Dedifferentiated amniotic fluid mesenchymal stem cell (primary cell): ENCODE data around the gene ACAN.
A peak's percentile ranks its signal among the peaks of the same experiment; 100 is the strongest.

Experiments
- DNase-seq: peaks from one replicate; pipeline ENCODE4 v3.0.0-alpha.2; 2016; ENCODE audit errors: extremely low spot score

Gene ACAN

DNA sequence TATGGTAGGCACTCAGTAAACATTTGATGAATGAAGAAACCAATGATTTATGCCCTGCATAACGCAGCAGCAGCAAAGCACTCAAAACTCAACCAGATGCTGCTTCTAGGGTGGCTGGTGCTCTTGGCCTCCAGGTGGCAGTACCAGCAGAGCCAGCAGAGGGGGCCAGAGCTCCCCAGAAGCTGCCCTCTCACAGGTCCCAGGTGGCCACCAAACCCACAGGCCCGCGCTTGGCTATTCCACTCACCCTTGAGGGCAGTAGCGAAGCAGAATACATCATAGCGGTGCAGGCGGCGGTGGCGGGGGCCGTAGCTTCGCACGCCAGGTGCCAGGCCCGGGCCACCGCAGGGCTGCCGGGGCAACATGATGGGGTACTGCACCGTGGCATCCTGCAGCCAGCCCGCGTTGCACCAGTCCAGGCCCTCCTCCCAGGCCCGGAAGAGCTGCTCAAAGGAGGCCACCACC, 75.5 kb downstream of the ACAN start:
- no peak for DNase-seq

DNA sequence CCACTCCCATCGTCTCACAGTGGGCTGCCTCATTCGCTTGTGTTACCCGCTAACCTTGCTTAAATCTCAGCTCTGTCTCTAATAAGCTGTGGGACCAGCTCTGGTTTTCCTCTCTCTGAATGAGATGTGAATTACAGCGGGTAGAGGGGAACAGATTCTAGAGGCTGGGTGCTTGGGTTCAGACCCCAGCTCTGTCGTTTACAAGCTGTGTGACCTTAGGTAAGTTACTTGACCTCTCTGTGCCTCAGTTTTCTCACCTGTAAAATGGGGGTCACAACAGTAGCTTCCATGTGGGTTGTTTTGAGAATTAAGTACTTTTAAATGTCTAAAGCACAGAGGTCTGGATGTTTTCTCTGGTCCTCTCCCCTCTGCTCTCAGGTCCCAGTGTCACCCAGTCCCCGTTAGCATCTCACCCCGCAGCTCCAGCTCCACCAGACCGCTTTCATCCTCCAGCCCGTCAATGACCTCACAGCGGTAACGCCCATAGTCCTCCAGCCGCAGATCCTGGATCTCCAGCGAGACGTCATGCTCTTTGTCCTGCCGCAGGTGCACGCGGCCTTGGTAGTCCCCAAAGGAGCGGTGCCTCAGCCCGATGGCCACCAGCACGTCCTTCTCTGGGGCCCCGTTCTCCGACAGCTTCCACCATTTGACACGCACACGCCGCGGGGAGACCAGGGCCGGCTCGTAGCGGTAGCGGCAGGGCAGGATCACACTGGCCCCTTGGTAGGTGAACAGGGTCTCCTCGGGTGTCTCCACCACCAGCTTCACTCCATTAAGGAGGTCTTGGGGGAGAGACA, 77.9 kb downstream of the ACAN start:
- no peak for DNase-seq

DNA sequence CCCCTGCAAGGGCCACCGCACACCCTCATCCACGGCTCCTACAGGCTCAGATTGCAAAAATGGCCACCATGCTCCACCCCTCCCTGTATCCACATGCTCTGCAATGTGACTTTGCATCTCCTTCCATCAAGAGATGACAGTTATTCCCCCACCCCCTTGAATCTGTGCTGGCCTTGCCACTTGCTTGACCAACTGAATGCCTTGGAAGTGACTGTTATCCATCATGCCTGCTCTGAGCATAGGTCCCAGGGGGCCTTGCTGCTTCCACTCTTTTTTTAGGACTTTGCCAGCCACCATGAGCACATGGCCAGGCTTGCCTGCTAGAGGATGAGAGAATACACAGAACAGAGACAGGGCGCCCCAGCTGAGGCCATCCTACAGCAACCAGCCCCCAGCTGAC, 78.5 kb downstream of the ACAN start:
- no peak for DNase-seq

DNA sequence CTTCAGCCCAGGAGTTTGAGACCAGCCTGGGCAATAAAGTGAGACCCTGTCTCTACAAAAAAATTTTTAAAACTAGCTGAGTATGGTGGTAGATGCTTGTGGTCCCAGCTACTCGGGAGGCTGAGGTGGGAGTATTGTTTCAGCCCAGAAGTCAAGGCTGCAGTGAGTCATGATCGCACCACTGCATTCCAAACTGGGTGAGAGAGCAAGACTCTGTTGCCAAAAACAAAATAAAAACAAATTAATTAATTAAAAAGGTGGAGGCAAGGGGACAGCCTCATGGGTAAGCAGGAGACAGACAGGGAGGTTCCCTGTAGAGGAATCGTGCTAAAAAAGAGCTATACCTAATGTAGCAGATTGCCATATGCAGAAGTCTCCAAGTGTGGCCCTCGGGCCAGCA, 79.5 kb downstream of the ACAN start:
- no peak for DNase-seq

DNA sequence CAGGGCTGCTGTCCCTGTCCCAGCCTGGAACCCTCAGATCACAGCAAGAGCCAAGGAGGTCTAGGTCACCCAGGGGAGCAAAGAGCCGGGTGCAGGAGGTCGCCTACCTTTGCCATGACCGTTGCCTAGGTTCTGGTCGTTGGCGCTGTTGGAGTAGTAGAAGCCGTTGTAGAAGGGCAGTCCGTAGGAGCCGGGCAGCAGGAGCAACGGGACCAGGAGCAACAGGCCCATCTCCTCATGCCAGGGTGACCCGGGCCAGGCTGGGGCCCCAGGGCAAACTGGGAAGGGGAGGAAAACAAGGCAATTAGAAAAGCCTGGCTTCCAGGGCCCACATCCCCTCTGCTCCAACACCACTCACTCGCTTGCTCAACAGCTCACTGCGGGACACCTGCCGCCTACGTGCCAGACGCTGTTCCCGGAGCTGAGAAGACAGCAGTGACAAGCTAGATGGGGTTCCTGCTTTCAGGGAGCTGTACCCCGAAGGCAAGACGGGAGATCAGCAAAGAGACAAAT, 83.9 kb downstream of the ACAN start:
- DNase-seq, result no peak

DNA sequence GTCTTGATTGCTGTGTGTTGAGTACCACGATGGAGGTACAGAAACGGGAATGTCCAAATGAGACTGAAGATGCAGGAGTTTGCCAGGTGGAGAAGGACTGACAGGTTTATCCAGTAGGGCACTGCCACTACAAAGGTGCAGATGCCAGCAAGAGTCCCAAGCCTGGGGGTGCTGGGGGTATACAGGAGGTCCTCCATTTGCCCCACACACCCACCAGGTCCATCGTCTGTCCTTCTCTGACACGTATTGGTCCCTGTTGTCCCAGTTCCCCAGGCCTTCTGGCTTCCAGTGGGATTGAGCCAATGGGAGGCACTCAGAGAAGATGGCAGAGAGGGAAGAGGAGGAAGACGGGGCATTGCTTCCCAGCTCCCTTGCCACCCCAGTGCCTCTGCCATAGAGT, 85.5 kb downstream of the ACAN start:
- DNase-seq, result no peak

DNA sequence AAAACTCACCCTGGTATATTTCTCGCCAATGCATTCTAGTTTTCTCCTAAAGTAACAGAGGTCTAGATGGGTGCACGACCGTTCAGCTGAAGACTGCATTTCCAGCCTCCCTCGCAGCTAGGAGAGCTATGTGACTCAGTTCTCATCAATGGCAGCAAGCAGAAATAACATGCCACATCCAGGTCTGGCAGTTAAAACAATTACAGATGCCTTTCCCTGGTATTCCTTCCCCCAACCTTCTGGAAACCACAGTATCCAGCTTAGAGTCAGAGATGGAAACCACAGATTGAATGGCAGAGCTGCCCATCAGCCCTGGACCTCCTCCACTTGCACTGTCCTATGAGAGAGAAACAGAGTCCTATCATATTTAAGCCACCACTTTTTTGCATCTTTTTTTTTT, 87.3 kb downstream of the ACAN start:
- DNase-seq, result no peak

DNA sequence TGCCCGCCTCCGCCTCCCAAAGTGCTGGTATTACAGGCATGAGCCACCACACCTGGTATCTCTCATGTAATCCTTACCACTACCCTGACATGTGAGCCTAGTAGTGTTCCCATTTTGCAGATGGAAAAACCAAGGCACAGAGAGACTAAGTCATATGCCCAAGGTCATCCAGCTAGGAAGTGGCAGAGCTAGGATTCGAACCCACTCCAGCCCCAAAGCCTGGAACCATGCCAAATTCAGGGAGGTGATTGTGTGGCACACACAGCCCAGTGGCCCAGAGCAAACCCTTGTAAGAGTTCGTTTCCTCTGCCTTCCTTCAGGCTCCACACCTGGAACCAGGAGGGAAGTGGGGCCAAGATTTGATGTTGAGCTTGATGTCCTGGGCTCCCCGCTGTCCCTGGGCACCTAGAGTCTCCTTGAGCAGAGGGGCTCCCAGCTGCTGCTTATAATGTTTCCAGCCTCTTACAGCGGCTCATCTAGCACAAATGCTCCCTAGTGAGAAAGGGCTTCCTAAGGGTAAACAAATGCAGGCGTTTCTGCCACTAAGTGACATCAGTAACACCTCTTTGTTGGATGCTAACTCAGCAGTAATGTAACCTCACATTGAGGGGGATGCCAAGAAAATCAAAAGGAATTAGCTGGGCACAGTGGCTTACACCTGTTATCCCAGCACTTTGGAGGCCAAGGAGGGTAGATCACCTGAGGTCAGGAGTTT, 88.5 kb downstream of the ACAN start:
- DNase-seq, result no peak

DNA sequence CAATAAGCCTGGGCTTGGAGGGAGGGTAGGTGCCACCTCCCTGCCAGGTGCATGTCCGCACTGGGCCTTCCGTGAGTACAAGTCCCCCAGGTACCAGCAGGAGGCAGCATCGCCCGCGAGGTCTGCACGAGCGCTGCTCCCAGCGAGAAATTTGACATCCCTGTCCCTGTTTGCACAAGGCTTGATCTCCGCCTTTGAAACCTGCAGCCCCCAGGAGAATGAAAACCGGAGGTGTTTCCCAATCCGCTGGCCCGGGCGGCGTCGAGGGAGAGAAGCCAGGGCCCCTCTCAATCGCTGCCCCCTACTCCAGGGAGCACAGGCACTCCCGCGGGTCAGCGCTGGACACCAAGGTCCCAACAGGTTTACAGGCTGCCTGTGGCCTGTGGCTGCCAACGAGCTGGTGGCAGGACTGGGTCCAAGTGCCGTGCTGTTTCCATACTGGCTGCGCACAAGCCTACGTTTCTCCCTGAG, 91.1 kb downstream of the ACAN start:
- no peak for DNase-seq

DNA sequence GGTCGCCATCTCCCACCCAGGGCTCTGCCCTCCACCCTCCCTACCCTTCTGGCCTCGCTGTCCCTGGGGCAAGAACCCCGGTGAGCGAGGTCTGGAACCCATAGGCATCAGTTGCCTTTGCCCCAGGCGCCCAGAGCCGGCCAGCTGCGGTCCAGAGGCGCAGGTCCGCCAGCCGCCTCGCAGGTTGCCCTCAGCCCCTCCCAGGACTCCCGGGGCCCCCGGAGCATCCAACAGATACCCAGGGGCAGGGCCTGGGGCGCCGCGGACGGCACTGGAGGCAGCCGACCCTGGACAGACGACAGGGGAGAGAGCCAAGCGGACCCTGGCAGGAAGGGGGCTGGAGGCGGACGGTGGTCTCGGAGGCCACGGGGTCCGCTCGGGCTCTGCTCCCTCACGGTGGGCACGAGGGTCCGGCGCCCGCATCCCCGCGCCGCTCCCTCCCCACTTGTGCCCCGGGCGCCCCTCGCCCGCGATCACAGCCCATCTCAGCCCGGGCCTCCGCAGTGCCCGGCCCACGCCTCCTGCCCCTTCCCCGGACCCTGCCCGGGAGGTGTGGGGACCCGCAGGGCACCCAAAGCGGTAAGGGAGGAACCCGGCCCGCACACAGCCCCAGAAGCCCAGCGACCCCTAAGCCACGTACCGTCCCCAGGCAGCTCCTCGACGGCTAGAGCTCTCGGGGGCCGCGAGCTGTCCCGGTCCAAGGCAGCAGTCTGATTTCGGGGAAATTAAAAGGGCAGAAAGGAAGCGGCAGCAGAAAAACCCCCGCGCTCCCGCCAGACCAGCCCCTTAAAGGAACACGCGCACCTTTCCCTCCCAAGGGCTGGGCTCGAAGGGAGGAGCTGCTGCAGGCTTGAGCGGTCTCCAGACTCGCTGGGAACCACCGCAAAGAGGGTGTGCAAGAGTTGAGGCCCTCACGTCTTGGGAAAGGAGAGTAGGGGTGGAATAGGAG, 91.9 kb downstream of the ACAN start, which contains the start of gene HAPLN3:
Gene HAPLN3, minus strand, starts transcription at position 726 of the 949 bp plus-strand sequence. CDS start 8,246 bp downstream, outside the sequence.
- DNase-seq, result no peak

DNA sequence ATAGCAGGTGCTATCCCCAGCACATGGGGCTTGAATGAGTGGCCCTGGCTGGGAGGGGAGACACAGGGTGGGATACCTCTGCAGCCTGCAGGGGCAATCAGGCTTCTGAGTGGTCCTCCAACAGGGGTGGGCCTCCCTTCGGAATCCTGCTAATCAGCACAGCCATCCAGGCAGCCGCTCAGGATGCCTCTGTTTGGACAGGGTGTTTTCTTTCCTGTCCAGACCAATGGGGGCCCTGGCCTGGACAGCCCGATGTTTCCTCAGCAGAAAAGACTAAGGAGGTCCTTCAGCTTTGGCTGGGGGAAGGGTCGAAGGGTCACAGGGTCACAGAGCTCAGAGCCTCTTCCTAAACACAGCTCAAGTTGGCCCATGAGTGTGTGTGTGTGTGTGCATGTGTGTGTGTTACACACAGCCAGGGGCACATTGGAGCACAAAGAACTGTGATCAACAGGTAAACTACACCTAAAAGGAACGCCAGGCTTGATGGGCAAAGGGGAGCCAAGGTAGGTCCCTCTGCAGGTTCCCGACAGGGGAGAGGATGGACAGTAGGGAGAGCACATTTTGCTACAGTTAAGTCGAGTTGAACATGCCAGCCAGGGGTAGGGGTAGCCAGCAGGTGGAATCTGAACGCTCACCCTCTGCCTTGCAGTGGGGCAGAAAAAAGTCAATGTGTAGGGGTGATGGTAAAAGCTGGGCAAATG, 93.2 kb downstream of the ACAN start:
- no peak for DNase-seq

DNA sequence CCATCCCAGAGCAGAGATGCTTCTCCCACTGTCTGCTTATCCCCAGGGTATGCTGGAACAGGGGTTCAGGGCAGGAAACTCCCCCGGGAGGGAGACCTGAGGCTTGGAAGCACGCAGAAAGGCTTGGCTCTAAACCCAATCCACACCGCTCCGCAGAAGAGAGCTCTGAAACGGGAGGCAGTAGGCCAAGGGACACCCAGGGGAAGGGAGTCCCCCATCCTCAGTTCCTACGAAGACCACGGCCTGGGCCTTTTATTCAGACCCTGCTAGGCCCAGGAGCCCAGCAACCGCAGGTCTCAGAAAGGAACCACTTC, 93.9 kb downstream of the ACAN start:
- DNase-seq, result no peak

DNA sequence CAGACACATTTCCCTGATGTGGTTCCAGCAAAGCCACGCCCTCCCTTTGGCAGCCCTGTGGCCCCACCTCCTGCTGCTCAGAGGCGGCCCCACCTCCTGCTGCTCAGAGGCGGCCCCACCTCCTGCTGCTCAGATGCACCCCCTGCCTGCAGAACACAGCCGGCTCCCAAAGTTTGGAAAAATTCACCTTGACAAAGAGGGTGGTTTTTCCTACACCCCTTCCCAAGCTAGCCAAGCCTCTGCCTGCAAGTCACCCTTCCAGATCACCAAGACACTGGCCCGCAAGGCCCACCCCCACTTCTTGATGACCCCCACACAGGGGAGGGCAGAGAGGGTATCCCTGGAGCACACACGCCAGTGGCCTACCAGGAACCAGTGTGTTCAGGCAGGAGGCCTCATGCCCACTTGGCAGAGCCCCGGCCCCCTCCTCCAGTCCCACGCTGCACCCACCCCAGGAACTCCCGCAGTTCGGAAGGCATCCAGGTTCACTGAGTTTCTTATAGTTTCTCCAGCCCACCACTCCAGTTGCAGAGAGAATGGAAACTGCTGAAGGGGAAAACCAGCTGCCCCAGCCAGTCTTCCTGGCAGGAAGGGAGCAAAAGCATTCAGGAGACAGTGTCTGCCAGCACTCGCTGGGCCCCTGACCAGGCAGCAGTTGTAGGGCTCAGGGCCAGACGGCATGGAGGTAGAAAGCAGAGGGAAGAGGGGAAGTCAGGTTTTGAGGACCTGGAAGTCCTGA, 94.4 kb downstream of the ACAN start:
- peak; percentile 79 for DNase-seq

DNA sequence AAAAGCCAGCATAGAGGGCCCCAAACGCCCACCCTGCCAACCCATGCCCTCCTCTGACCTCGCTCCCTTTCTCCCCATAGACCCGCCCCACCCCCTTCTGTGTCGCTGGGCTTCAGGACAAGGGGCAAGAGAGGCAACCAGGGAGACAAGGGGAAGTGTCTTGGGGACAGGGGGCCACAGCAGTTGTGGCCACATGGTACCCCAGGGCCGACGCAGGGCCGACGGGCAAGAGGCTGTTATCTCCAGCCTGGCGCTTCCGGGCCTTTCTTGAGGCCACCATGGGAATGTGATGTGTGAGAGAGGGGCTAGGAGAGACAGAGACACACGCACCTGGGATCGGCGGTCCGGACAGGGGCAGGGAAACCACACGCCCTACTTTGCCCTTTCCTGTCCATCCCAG, 95.5 kb downstream of the ACAN start:
- no peak for DNase-seq

DNA sequence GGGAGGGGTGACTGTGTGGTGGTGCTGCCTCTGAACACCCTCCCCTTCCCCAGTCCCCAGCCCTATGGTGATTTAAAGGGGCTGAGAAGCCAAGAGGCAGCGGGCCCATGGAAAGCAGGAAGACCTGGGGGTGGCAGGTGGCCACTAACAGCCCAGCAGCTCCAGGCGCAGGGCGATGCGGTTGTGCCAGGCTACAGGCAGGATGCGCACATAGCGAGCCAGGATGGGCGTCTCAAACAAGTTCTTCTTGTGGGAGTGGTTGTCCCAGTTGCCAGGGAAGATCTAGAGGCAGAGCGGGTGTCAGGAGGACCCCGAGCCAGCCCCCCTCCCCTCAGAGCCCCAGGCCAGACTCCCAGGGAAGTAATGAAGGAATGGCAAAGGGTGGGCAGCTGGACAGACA, 96.0 kb downstream of the ACAN start:
- DNase-seq, result no peak

DNA sequence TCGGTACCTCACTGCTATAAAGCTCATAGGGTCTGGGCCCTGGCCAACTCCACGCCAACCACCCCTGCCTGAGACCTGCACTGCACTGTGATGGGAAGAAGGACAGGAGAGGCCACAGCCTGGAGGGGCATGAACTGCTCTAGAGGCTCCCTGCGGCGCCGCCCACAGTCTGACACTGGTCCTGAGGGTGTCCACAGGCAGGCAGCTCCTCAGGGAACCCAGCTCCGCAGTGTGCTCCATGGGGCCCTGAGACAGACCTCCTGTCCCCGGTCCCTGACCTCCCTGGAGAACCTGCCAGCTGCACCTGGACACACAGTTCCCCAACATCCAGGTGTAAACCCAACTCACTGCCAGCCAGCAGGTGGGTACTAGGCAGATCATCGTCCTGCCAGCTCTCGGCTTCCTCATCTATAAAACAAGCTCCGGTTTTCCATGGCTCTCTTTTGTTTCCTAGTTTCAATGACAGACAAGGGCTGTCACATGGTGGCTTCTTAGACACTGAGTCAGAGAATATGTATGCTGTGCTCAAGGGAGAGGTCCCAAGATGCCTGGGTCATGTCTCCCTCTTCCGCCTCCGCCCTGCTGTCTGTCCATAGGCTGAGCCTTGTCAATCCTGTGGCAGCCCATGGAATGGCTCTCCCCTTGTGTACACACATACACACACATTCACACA, 97.2 kb downstream of the ACAN start:
- peak; percentile 43 for DNase-seq

DNA sequence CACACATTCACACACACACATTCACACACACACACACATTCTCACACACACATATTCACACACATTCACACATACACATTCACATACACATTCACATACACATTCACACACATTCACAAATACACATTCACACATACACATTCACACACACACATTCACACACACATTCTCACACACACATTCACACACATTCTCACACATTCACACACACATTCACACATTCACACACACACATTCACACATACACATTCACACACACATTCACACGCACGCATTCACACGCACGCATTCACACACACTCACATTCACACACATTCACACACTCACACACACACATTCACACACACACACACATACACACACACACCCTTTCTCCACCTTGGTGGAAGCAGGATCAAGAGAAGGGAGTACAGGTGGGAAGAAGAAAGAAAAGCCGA, 97.8 kb downstream of the ACAN start:
- DNase-seq, result no peak

DNA sequence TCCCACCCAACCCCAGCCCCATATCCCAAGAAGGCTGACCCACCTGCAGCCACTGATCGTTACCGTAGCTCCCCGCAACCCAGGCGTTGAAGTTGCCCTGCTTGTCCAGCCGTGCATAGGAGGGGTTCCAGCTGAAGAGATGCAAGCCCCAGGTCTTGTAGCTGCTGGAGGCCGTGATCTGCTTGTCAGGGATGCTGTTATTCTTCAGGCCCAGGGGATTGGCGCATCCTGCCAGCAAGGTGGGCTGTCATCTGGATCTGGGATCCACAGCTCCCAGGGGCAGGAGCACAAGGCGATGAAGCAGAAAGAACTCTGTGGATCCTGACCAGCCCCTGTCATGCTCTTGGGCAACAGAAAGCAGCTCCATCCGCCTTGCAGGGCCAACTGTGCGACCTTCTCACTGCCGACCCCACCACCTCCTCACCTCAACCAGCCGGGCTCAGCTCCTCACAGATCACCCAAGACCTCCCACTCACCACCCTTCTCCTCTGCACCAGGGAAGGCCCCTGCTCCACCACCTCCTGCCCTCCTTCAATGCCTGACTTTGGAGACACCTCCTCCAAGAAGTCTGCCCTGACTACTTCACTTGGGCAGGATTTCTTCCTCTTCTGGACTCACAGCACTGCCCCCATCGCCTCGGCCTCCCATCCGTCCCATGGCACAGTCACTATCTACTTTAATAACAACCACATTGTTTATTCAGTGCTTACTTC, 98.4 kb downstream of the ACAN start:
- DNase-seq, result no peak

DNA sequence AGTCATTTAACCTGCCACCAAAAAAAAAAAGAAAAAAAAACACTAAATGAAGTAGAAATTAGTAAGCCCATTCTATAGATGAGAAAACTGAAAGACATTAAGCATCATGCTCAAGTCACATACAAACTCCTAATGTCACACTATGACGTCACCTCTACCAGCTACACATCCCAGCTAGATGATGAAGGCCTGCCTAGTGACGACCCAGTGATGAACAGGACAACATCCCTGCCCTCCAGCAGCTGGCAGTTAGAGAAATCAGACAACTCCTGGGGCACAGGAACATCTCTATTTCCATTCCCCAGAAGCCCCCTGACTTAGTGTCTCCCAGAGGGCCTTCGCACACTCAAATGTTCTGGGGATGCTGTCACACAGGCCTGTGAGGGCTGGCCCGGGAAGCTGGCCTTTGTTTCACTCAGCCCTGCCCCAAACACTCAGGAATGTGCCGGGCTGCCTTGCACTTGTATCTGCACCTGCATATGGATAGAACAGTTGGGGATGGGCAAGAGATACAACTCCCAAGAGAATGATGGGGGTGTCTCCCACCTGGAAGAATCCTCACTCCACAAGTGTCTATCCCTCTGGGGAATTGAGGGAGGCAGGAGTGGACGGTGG, 99.1 kb downstream of the ACAN start:
- no peak for DNase-seq
